OCI-LY7 (cell line): ENCODE data around the gene ABI3BP. TPM values are rescaled to one million over a fixed set of nuclear protein-coding genes. Genes with fewer than 3 reads are reported as not detected.

Experiments used
- BruUV-seq: library from RNA; stranded (reverse); fragments of 400-500 nt; replicated peaks from 2 replicates; lab custom pipeline; 2021; lab: Mats Ljungman, UMichigan
- CTCF ChIA-PET: fragments of 300-600 bp; sonication (Branson Sonifier 250); formaldehyde crosslinking; loops from one replicate; lab custom pipeline; 2022; ENCODE audit warnings: antibody characterized with exemption; ENCODE audit not compliant: unreplicated experiment; lab: Charles Lee
- POLR2A ChIA-PET: fragments of 300-600 bp; sonication (Branson Sonifier 250); formaldehyde crosslinking; loops from one replicate; lab custom pipeline; 2022; ENCODE audit warnings: antibody characterized with exemption; lab: Charles Lee
- DNase-seq: peaks from one replicate; pipeline ENCODE4 v3.0.0-alpha.2; 2015; ENCODE audit warnings: low spot score
- H2AFZ ChIP-seq: fragments of 200-600 bp; sonication (generic), shearing (Covaris generic); 2 replicates; pipeline ENCODE4 v1.6.1; 2014; ENCODE audit warnings: mild to moderate bottlenecking, antibody characterized with exemption, low read length, moderate library complexity
- H3K27ac ChIP-seq: fragments of 200-600 bp; sonication (generic); 2 replicates; pipeline ENCODE4 v1.5.1; 2014; ENCODE audit warnings: mixed run types, low read depth, mild to moderate bottlenecking, moderate library complexity, low read length, inconsistent platforms; ENCODE audit not compliant: poor library complexity, severe bottlenecking
- H3K36me3 ChIP-seq: fragments of 200-600 bp; sonication (generic); 2 replicates; pipeline ENCODE4 v1.6.1; 2014; ENCODE audit warnings: mild to moderate bottlenecking, antibody characterized with exemption, low read length, moderate library complexity, mixed read lengths; ENCODE audit not compliant: insufficient read depth
- H3K4me1 ChIP-seq: fragments of 200-600 bp; sonication (generic); 2 replicates; pipeline ENCODE4 v1.5.1; 2014; ENCODE audit warnings: mild to moderate bottlenecking, low read length; ENCODE audit not compliant: insufficient read depth, poor library complexity, severe bottlenecking
- H3K4me2 ChIP-seq: fragments of 200-600 bp; sonication (generic); 2 replicates; pipeline ENCODE4 v1.6.1; 2014; ENCODE audit warnings: mild to moderate bottlenecking, low read length
- H3K4me3 ChIP-seq: fragments of 200-600 bp; sonication (generic); 2 replicates; pipeline ENCODE4 v1.5.1; 2014; ENCODE audit warnings: mild to moderate bottlenecking, low read depth, low read length; ENCODE audit not compliant: poor library complexity, severe bottlenecking
- H3K79me2 ChIP-seq: fragments of 200-600 bp; sonication (generic); 2 replicates; pipeline ENCODE4 v1.6.1; 2016; ENCODE audit warnings: low read depth, mild to moderate bottlenecking, low read length, moderate library complexity, mixed read lengths; ENCODE audit not compliant: insufficient read depth
- H3K9me2 ChIP-seq: fragments of 200-600 bp; sonication (generic); 2 replicates; pipeline ENCODE4 v1.6.1; 2016; ENCODE audit warnings: mild to moderate bottlenecking, low read length, mixed read lengths; ENCODE audit not compliant: insufficient read depth
- H3K9me3 ChIP-seq: fragments of 200-600 bp; sonication (generic); 2 replicates; pipeline ENCODE4 v1.6.1; 2014; ENCODE audit warnings: mild to moderate bottlenecking, mixed run types, low read length, mixed read lengths
- H4K20me1 ChIP-seq: fragments of 200-600 bp; sonication (generic); 2 replicates; pipeline ENCODE4 v1.6.1; 2014; ENCODE audit warnings: mild to moderate bottlenecking, antibody characterized with exemption, low read length, moderate library complexity, mixed read lengths; ENCODE audit not compliant: insufficient read depth
- CTCF ChIP-seq: fragments of 200-600 bp; sonication (generic); conservative IDR thresholded peaks from 2 replicates; pipeline ENCODE4 v1.5.1; 2014; ENCODE audit warnings: mild to moderate bottlenecking, antibody characterized with exemption, low read length, moderate library complexity, mixed read lengths
- EZH2phosphoT487 ChIP-seq: fragments of 200-600 bp; sonication (generic); IDR thresholded peaks from 2 replicates; pipeline ENCODE4 v1.6.1; 2018; ENCODE audit warnings: low read depth, borderline replicate concordance, mild to moderate bottlenecking, mixed run types, antibody characterized with exemption, low read length, moderate library complexity, mixed read lengths
- intact Hi-C: fragments of 100-400 bp; cut with micrococcal nuclease; formaldehyde crosslinking; loops from one replicate; pipeline ENCODE4 v1.10.0; 2022; ENCODE audit not compliant: unreplicated experiment
- total RNA-seq, 2 experiments: library from RNA; depleted of rRNA in 1 of 2; stranded (reverse); fragments of >200 nt in 1 of 2; shearing (Covaris generic) in 1 of 2; gene quantifications; 2 replicates each; pipeline ENCODE4 v1.2.3, GENCODE V29; 2014 to 2022

ABI3BP gene
- total RNA-seq, 2 experiments from 2014 or later = not detected

GRCh38 chr3:100725935-100726513 lies 267.2 kb downstream of the ABI3BP start:
- H3K4me3 ChIP-seq = no peak overlapping the region
- no peak for DNase-seq
- H3K9me2 ChIP-seq = no peaks in the 10 kb centered on the region
- ChIA-PET CTCF (interaction anchor here (1.1 kb wide), 1 partner anchor 15 kb away, joined by 4 read pairs; no protein-coding TSS in a partner anchor), POLR2A (interaction anchor here (0.6 to 3.5 kb wide), 8 partner anchors 8 to 530 kb away, joined by 3 to 14 read pairs (median 4); partner anchors contain the start of gene TFG)
- H3K9me3 ChIP-seq = no peaks in the 10 kb centered on the region
- H3K27ac ChIP-seq = no peak overlapping the region
- intact Hi-C loops = no loop called here
- no peak overlapping the region for H2AFZ ChIP-seq
- no peak for TF ChIP-seq EZH2phosphoT487
- no peak for TF ChIP-seq CTCF
- peaks cover 4% of the 10 kb centered on the region; the same call in 1 of the 2 replicates for H3K79me2 ChIP-seq
- no TSS peak for BruUV-seq
- no peaks in the 10 kb centered on the region for H4K20me1 ChIP-seq
- peaks cover 94% of the 10 kb centered on the region for H3K36me3 ChIP-seq
- no peak overlapping the region for H3K4me2 ChIP-seq
- no peaks in the 10 kb centered on the region for H3K4me1 ChIP-seq

- peaks cover 45% of the 10 kb centered on the region for H3K79me2 ChIP-seq
- H3K36me3 ChIP-seq = peaks cover 99% of the 10 kb centered on the region
- no peaks in the 10 kb centered on the region for H3K9me2 ChIP-seq
- H2AFZ ChIP-seq = no peak overlapping the region
- DNase-seq = no peak
- POLR2A ChIA-PET = interaction anchor here (3.3 kb wide), 1 partner anchor 9 kb away, joined by 12 read pairs; no protein-coding TSS in a partner anchor
- H3K4me2 ChIP-seq = no peak overlapping the region
- no TSS peak for BruUV-seq
- no peaks in the 10 kb centered on the region for H3K9me3 ChIP-seq
- H4K20me1 ChIP-seq = no peaks in the 10 kb centered on the region
- intact Hi-C loops = no loop called here
- TF ChIP-seq CTCF = no peak
- TF ChIP-seq EZH2phosphoT487 = no peak
- H3K4me1 ChIP-seq = no peaks in the 10 kb centered on the region
- no peak overlapping the region for H3K27ac ChIP-seq
- CTCF ChIA-PET = no interaction called here
- no peak overlapping the region for H3K4me3 ChIP-seq
These were observed 272.8 kb downstream of the ABI3BP start for GRCh38 chr3:100720426-100720825.

GRCh38 chr3:100719136-100719535 lies 274.1 kb downstream of the ABI3BP start:
- POLR2A ChIA-PET = interaction anchor here (0.6 to 3.3 kb wide), 5 partner anchors 8 to 904 kb away, joined by 3 to 12 read pairs (median 6); no protein-coding TSS in a partner anchor
- peaks cover 100% of the 10 kb centered on the region for H3K36me3 ChIP-seq
- no peaks in the 10 kb centered on the region for H3K9me3 ChIP-seq

More at GRCh38 chr3:100719136-100719535, 274.1 kb downstream of the ABI3BP start:
- H4K20me1 ChIP-seq = no peaks in the 10 kb centered on the region
- CTCF ChIA-PET = no interaction called here
- intact Hi-C loops = no loop called here
- H3K4me2 ChIP-seq = no peak overlapping the region
- no peak for DNase-seq
- no peak overlapping the region for H3K4me3 ChIP-seq
- BruUV-seq = no TSS peak
- TF ChIP-seq CTCF = no peak
- TF ChIP-seq EZH2phosphoT487 = no peak
- no peaks in the 10 kb centered on the region for H3K4me1 ChIP-seq
- no peak overlapping the region for H3K27ac ChIP-seq
- H3K79me2 ChIP-seq = peaks cover 53% of the 10 kb centered on the region
- no peaks in the 10 kb centered on the region for H3K9me2 ChIP-seq
- no peak overlapping the region for H2AFZ ChIP-seq
